Smooth muscle cell (in vitro differentiated cells): ENCODE results near the gene ANK3. TPM values are rescaled to one million over a fixed set of nuclear protein-coding genes. Genes with fewer than 3 reads are reported as not detected.

Experiments
- DNase-seq: peaks from one replicate; lab custom pipeline; 2025; ENCODE audit not compliant: unreplicated experiment; lab: John Stamatoyannopoulos, UW
- H2AFZ ChIP-seq: fragments of 200-600 bp; sonication (generic); 2 replicates; pipeline ENCODE4 v1.6.0; 2016; ENCODE audit warnings: antibody characterized with exemption, low read depth, mild to moderate bottlenecking
- H3F3A ChIP-seq: fragments of 200-600 bp; sonication (generic); 2 replicates; pipeline ENCODE4 v1.6.0; 2017; ENCODE audit warnings: antibody characterized with exemption, low read depth
- H3K27ac ChIP-seq: fragments of 200-600 bp; sonication (generic); 2 replicates; pipeline ENCODE4 v1.5.1; 2016; ENCODE audit warnings: low read depth, mild to moderate bottlenecking
- H3K27me3 ChIP-seq: fragments of 200-600 bp; sonication (generic); 2 replicates; pipeline ENCODE4 v1.6.1; 2016; ENCODE audit warnings: low read depth, mild to moderate bottlenecking
- H3K36me3 ChIP-seq: fragments of 200-600 bp; sonication (generic); 2 replicates; pipeline ENCODE4 v1.5.1; 2016; ENCODE audit warnings: low read depth
- H3K4me1 ChIP-seq: fragments of 200-600 bp; sonication (generic); 2 replicates; pipeline ENCODE4 v1.5.1; 2016; ENCODE audit warnings: low read depth
- H3K4me2 ChIP-seq: fragments of 200-600 bp; sonication (generic); 2 replicates; pipeline ENCODE4 v1.6.0; 2016; ENCODE audit warnings: mild to moderate bottlenecking
- H3K4me3 ChIP-seq: fragments of 200-600 bp; sonication (generic); 2 replicates; pipeline ENCODE4 v1.5.1; 2016; ENCODE audit warnings: mild to moderate bottlenecking
- H3K79me2 ChIP-seq: fragments of 200-600 bp; sonication (generic); 2 replicates; pipeline ENCODE4 v1.6.0; 2016; ENCODE audit warnings: low read depth, mild to moderate bottlenecking
- H3K9ac ChIP-seq: fragments of 200-600 bp; sonication (generic); 2 replicates; pipeline ENCODE4 v1.6.0; 2016; ENCODE audit warnings: low read depth
- H3K9me3 ChIP-seq: fragments of 200-600 bp; sonication (generic); replicated peaks from 2 replicates; pipeline ENCODE4 v1.5.1; 2016; ENCODE audit warnings: low read depth
- H4K20me1 ChIP-seq: fragments of 200-600 bp; sonication (generic); 2 replicates; pipeline ENCODE4 v1.6.0; 2016; ENCODE audit warnings: low read depth
- WGBS: methylation state at CpG from one replicate; pipeline ENCODE4 v1.1.7; 2016; ENCODE audit warnings: low lambda C conversion rate; 5-methylcytosine and 5-hydroxymethylcytosine counted together
- polyA plus RNA-seq: library from polyadenylated mRNA; unstranded; fragments of >200 nt; fragmentation: Nextera tagmentation; extraction: Ambion mirVana; gene quantifications from 2 replicates; pipeline ENCODE4 v1.2.1, GENCODE V29; 2016
- small RNA-seq: library from RNA; depleted of rRNA; stranded (forward); fragments of <200 nt; gene quantifications from one replicate; pipeline ENCODE3, GENCODE V24; 2014
- total RNA-seq: library from RNA; depleted of rRNA; stranded (reverse); fragments of >200 nt; gene quantifications from 2 replicates; pipeline ENCODE4 v1.2.3, GENCODE V29; 2014
- TF ChIP-seq, protein P1 (sequence below): fragments of 200-600 bp; sonication (generic); IDR thresholded peaks from 2 replicates; pipeline ENCODE4 v1.5.1; 2017; ENCODE audit warnings: borderline replicate concordance, mild to moderate bottlenecking, antibody characterized with exemption; ENCODE audit not compliant: insufficient read depth, poor library complexity, severe bottlenecking

Gene ANK3
- total and polyA plus RNA-seq, 2 experiments from 2014 or later, result 28.2 to 85.5 TPM

- Histone ChIP-seq H3K9me3 (peaks cover 11% of the 10 kb centered on the region), H3F3A (no peaks in the 10 kb centered on the region), H3K27me3 (no peaks in the 10 kb centered on the region), H3K4me1 (no peaks in the 10 kb centered on the region), H3K9ac (no peak overlapping the region), H3K4me2 (no peak overlapping the region), H4K20me1 (no peaks in the 10 kb centered on the region), H3K79me2 (no peaks in the 10 kb centered on the region), H3K36me3 (no peaks in the 10 kb centered on the region), H3K4me3 (no peak overlapping the region), H2AFZ (no peak overlapping the region), H3K27ac (no peak overlapping the region)
- TF ChIP-seq, protein P1, sequence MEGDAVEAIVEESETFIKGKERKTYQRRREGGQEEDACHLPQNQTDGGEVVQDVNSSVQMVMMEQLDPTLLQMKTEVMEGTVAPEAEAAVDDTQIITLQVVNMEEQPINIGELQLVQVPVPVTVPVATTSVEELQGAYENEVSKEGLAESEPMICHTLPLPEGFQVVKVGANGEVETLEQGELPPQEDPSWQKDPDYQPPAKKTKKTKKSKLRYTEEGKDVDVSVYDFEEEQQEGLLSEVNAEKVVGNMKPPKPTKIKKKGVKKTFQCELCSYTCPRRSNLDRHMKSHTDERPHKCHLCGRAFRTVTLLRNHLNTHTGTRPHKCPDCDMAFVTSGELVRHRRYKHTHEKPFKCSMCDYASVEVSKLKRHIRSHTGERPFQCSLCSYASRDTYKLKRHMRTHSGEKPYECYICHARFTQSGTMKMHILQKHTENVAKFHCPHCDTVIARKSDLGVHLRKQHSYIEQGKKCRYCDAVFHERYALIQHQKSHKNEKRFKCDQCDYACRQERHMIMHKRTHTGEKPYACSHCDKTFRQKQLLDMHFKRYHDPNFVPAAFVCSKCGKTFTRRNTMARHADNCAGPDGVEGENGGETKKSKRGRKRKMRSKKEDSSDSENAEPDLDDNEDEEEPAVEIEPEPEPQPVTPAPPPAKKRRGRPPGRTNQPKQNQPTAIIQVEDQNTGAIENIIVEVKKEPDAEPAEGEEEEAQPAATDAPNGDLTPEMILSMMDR, result no peak
- DNase-seq, result no peak
- WGBS, result 95% methylated on average over 1 of the region's 1 CpG
These were observed 409.3 kb downstream of the ANK3 start for GRCh38 chr10:59980356-59980755.

DNA sequence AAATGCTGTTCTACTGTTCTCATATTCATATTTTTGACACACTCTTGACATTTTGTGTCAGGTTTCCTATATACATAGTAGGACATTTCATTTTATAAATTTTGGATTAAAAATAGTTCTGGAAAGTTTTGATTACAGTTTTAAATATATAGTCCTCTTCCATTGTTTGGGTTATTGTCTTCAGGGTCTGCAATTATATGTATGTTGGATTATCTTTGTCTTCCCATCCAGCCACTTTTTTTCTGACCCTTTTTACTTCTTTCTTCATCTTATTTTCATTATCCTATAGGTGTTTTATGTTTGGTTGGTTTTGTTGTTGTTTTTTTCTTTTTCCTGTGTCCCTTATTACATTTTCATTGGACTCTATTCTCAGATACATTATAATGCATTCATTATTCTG is 412.2 kb downstream of the ANK3 start:
- DNase-seq, result no peak
- Histone ChIP-seq H3K4me3 (no peak overlapping the region), H4K20me1 (no peaks in the 10 kb centered on the region), H3F3A (no peaks in the 10 kb centered on the region), H2AFZ (no peak overlapping the region), H3K4me2 (no peak overlapping the region), H3K79me2 (no peaks in the 10 kb centered on the region), H3K4me1 (no peaks in the 10 kb centered on the region), H3K36me3 (no peaks in the 10 kb centered on the region), H3K9me3 (peaks cover 11% of the 10 kb centered on the region), H3K9ac (no peak overlapping the region), H3K27ac (no peak overlapping the region), H3K27me3 (no peaks in the 10 kb centered on the region)
- TF ChIP-seq, protein P1, result no peak

- Histone ChIP-seq H3K27me3 (no peaks in the 10 kb centered on the region), H3K79me2 (no peaks in the 10 kb centered on the region), H4K20me1 (no peaks in the 10 kb centered on the region), H3F3A (no peaks in the 10 kb centered on the region), H3K9ac (no peak overlapping the region), H3K4me3 (no peak overlapping the region), H2AFZ (no peak overlapping the region), H3K27ac (no peak overlapping the region), H3K9me3 (peaks cover 11% of the 10 kb centered on the region), H3K4me2 (no peak overlapping the region), H3K4me1 (no peaks in the 10 kb centered on the region), H3K36me3 (no peaks in the 10 kb centered on the region)
- no peak for DNase-seq
- TF ChIP-seq, protein P1, result no peak
These were observed 412.8 kb downstream of the ANK3 start for GRCh38 chr10:59976909-59977308.

Small RNA genes within 50 kb of the gene (small RNA-seq; reads per million reads assigned to genes)
- gene RF00019, result not detected
